Keratinocyte (primary cell): ENCODE data around the gene BBIP1. TPM values are rescaled to one million over a fixed set of nuclear protein-coding genes. Genes with fewer than 3 reads are reported as not detected.
A peak's percentile ranks its signal among the peaks of the same experiment; 100 is the strongest.

Experiments
- DNase-seq: peaks from one replicate; pipeline ENCODE4 v3.0.0-alpha.2; 2011; ENCODE audit warnings: low read depth, missing footprints, low spot score
- FAIRE-seq: peaks from 2 replicates; lab custom pipeline; 2011; peaks lifted over from hg19 to GRCh38; lab: Jason Lieb, UNC
- H2AFZ ChIP-seq: 2 replicates; pipeline ENCODE4 v1.6.0; 2012; ENCODE audit warnings: low read length, control low read depth, inconsistent platforms; ENCODE audit not compliant: control insufficient read depth
- H3K27ac ChIP-seq: 2 replicates; pipeline ENCODE4 v1.5.1; 2011; ENCODE audit warnings: low read length; ENCODE audit not compliant: control insufficient read depth, insufficient read depth
- H3K27me3 ChIP-seq: 3 replicates; pipeline ENCODE4 v1.6.0; 2011; ENCODE audit warnings: low read length; ENCODE audit not compliant: control insufficient read depth, insufficient read depth; ENCODE audit errors: extremely low read depth
- H3K36me3 ChIP-seq, 2 experiments: 2 replicates in 1 of 2; 3 replicates in 1 of 2; pipeline ENCODE4 v1.5.1; 2011; ENCODE audit warnings: low read length in 2 of 2, mild to moderate bottlenecking in 1 of 2; ENCODE audit not compliant: control insufficient read depth in 2 of 2, insufficient read depth in 2 of 2; ENCODE audit errors: extremely low read depth in 1 of 2
- H3K4me1 ChIP-seq: 3 replicates; pipeline ENCODE4 v1.5.1; 2011; ENCODE audit warnings: low read length; ENCODE audit not compliant: control insufficient read depth, insufficient read depth; ENCODE audit errors: extremely low read depth
- H3K4me2 ChIP-seq: 3 replicates; pipeline ENCODE4 v1.6.0; 2011; ENCODE audit warnings: low read depth, low read length; ENCODE audit not compliant: control insufficient read depth, insufficient read depth; ENCODE audit errors: extremely low read depth
- H3K4me3 ChIP-seq, 3 experiments: fragments of 200-600 bp in 1 of 3; sonication (generic) in 1 of 3; 2 replicates in 2 of 3; 3 replicates in 1 of 3; pipeline ENCODE4 v1.5.1; 2011 to 2016; ENCODE audit warnings: low read length in 3 of 3, mild to moderate bottlenecking in 3 of 3, control low read depth in 2 of 3, inconsistent platforms in 1 of 3, low read depth in 1 of 3, mixed read lengths in 1 of 3, mixed run types in 1 of 3, moderate library complexity in 1 of 3; ENCODE audit not compliant: control insufficient read depth in 2 of 3, insufficient read depth in 2 of 3; ENCODE audit errors: extremely low read depth in 1 of 3
- H3K79me2 ChIP-seq: 2 replicates; pipeline ENCODE4 v1.6.0; 2012; ENCODE audit warnings: low read length; ENCODE audit not compliant: control insufficient read depth, insufficient read depth
- H3K9ac ChIP-seq: 3 replicates; pipeline ENCODE4 v1.6.0; 2011; ENCODE audit warnings: low read length; ENCODE audit not compliant: control insufficient read depth, insufficient read depth; ENCODE audit errors: extremely low read depth
- H3K9me1 ChIP-seq: 3 replicates; pipeline ENCODE4 v1.6.0; 2011; ENCODE audit warnings: low read length; ENCODE audit not compliant: control insufficient read depth, insufficient read depth; ENCODE audit errors: extremely low read depth
- H3K9me3 ChIP-seq: 2 replicates; pipeline ENCODE4 v1.5.1; 2012; ENCODE audit warnings: low read depth, low read length; ENCODE audit not compliant: control insufficient read depth
- H4K20me1 ChIP-seq: 3 replicates; pipeline ENCODE4 v1.6.0; 2011; ENCODE audit warnings: low read length; ENCODE audit not compliant: control insufficient read depth, insufficient read depth; ENCODE audit errors: extremely low read depth
- EZH2 ChIP-seq: IDR thresholded peaks from one replicate; pipeline ENCODE4 v1.6.1; 2012; ENCODE audit warnings: inconsistent platforms, mild to moderate bottlenecking, low read length, moderate library complexity
- dilution Hi-C: fragments of 300-500 bp; cut with MboI; formaldehyde crosslinking; loops from one replicate; pipeline ENCODE4 v1.7.0; 2020; ENCODE audit warnings: low sequenced_read_pairs; ENCODE audit not compliant: extremely low pct_ligation_motif_present
- polyA plus RNA-seq, 5 experiments: library from polyadenylated mRNA; depleted of rRNA in 3 of 5; stranded (reverse) in 3 of 5; stranded (forward) in 1 of 5; unstranded in 1 of 5; fragments of >200 nt; gene quantifications; 1 replicate in 1 of 5; 2 replicates in 3 of 5; 3 replicates in 1 of 5; pipeline versions ENCODE4 v1.2.1 to v1.2.3, GENCODE V29; 2011 to 2012; ENCODE audit warnings: missing spikeins in 2 of 5, low read depth in 1 of 5, low replicate concordance in 1 of 5
- TF ChIP-seq, protein P1 (sequence below), 3 experiments: IDR thresholded peaks in 1 of 3; conservative IDR thresholded peaks in 1 of 3; optimal IDR thresholded peaks in 1 of 3; 2 replicates in 2 of 3; 3 replicates in 1 of 3; pipeline versions ENCODE3 to v1.5.1; 2011; ENCODE audit warnings: low read length in 3 of 3, mild to moderate bottlenecking in 3 of 3, moderate library complexity in 2 of 3, control low read depth in 1 of 3, inconsistent platforms in 1 of 3; ENCODE audit not compliant: insufficient read depth in 2 of 3; ENCODE audit errors: extremely low read depth in 1 of 3

The BBIP1 gene
- polyA plus RNA-seq, 1 donor (not counting 4 experiments of a cell fraction or from before 2014, with no cell fraction given) = 30.4 TPM

DNA sequence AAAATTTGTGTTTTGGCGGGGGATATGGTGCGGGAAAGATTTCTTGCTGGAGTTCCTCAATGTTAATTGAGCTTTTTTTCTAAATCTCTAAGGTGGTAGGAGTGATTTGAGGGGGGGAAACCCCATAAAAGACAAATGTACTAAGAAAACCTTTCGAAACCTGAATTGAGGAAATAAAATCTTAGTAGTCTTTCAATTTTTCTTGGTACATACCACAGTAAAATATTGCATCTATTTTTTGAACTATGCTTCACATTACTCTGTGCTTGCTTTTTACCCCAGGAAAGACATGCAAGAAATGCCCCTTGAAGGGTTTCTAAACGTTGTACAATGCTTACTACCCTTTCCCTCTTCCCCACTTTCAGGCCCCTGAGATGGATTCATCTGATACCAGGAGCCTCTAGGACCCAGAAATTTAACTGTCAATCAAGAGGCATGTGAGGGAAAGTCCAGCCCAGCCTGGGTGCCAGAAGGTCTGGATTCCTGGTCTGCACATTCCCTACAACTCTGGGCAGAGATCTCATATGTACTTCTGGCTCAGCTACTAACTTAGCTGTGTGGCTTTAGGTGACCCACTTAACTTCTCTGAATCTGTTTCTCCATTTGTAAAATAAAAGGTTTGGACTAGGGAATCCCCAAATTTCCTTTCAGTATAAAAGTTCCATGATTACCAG is 53.0 kb downstream of the BBIP1 start:
- dilution Hi-C loops = no loop called here
- Histone ChIP-seq H3K79me2 (no peaks in the 10 kb centered on the region), H3K4me1 (peaks cover 38% of the 10 kb centered on the region), H3K27me3 (no peaks in the 10 kb centered on the region), H3K4me3 (peak overlapping the region in 1 of 3 experiments; percentile 14), H3K9ac (peak overlapping the region; percentile 23), H3K9me3 (no peaks in the 10 kb centered on the region), H3K36me3 (no peaks in the 10 kb centered on the region), H3K9me1 (no peaks in the 10 kb centered on the region), H3K27ac (peak overlapping the region; percentile 83), H3K4me2 (peak overlapping the region; percentile 81), H4K20me1 (no peaks in the 10 kb centered on the region), H2AFZ (no peak overlapping the region)
- FAIRE-seq (peak; percentile 80), DNase-seq (no peak)
- TF ChIP-seq, protein P1, sequence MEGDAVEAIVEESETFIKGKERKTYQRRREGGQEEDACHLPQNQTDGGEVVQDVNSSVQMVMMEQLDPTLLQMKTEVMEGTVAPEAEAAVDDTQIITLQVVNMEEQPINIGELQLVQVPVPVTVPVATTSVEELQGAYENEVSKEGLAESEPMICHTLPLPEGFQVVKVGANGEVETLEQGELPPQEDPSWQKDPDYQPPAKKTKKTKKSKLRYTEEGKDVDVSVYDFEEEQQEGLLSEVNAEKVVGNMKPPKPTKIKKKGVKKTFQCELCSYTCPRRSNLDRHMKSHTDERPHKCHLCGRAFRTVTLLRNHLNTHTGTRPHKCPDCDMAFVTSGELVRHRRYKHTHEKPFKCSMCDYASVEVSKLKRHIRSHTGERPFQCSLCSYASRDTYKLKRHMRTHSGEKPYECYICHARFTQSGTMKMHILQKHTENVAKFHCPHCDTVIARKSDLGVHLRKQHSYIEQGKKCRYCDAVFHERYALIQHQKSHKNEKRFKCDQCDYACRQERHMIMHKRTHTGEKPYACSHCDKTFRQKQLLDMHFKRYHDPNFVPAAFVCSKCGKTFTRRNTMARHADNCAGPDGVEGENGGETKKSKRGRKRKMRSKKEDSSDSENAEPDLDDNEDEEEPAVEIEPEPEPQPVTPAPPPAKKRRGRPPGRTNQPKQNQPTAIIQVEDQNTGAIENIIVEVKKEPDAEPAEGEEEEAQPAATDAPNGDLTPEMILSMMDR (optimal IDR thresholded peaks at IDR 0.05 in 1 of 3, IDR thresholded peaks at IDR 0.05 in 1 of 3, conservative IDR thresholded peaks at IDR 0.05 in 1 of 3; ENCODE audit: extremely low read depth in 1 of 3, insufficient read depth in 2 of 3, low read length in 3 of 3) = no peak

DNA sequence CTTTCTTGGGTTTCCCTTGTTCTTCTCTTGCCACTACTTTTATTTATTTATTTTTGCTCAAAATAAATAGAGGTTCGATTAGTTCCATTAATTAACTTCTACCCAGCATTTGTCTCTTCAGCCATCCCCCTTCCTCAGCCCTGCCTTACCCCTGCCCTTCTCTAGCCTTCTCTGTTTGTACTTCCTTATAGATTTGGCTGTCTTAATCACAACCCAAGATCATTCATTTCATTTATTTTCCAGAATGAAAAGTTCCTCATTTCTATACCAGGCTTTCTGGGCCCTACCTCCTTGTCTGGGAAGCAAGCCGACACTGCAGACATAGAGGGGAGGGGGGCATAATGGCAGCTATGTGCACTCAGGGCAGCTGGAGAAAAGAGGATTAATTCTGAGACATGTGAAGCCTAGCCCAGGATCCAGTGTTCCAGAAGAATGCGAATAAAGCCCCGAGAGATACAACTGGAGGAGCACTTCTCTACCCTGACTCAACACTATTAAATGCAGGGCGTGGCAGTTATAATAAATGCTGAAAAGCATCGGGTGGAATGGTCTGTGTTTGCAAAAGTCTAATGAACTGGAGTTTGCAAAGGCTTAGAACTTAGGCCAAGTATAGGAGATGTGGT is 53.7 kb downstream of the BBIP1 start:
- Histone ChIP-seq H2AFZ (peak overlapping the region; percentile 40), H4K20me1 (no peaks in the 10 kb centered on the region), H3K79me2 (no peaks in the 10 kb centered on the region), H3K4me1 (peaks cover 42% of the 10 kb centered on the region), H3K9me3 (no peaks in the 10 kb centered on the region), H3K4me2 (peak overlapping the region; percentile 81), H3K36me3 (no peaks in the 10 kb centered on the region), H3K9ac (peak overlapping the region; percentile 49), H3K4me3 (peak overlapping the region in 2 of 3 experiments; percentile 14 to 43), H3K27me3 (no peaks in the 10 kb centered on the region), H3K9me1 (no peaks in the 10 kb centered on the region), H3K27ac (peak overlapping the region; percentile 83)
- DNase-seq = no peak
- TF ChIP-seq, protein P1 (optimal IDR thresholded peaks at IDR 0.05 in 1 of 3, IDR thresholded peaks at IDR 0.05 in 1 of 3, conservative IDR thresholded peaks at IDR 0.05 in 1 of 3; ENCODE audit: extremely low read depth in 1 of 3, insufficient read depth in 2 of 3, low read length in 3 of 3) = no peak
- no peak for TF ChIP-seq EZH2
- peak; percentile 62 for FAIRE-seq
- dilution Hi-C loops = no loop called here
